K562 (cell line): ENCODE data around the gene PSMC6.

ENCODE experiments used
- GTF2F1 ChIP-seq: IDR thresholded peaks from 2 replicates; pipeline ENCODE4 v1.6.1; 2011; ENCODE audit warnings: low read depth, low read length, improper control_type of control experiment
- KLF10 ChIP-seq: fragments of 250-450 bp; sonication (Bioruptor Pico); IDR thresholded peaks from 2 replicates; pipeline ENCODE4 v1.6.1; 2021; ENCODE audit warnings: matching md5 sums
- MXI1 ChIP-seq: IDR thresholded peaks from 2 replicates; pipeline ENCODE4 v1.6.1; 2011; ENCODE audit warnings: low read depth, mild to moderate bottlenecking, improper control_type of control experiment, low read length
- SMAD1 ChIP-seq: fragments of 150-350 bp; IDR thresholded peaks from 2 replicates; pipeline ENCODE4 v1.6.1; 2014; ENCODE audit warnings: low read length, low read depth; ENCODE audit not compliant: partially characterized antibody
- TCF7 ChIP-seq: sonication (generic); IDR thresholded peaks from 2 replicates; pipeline ENCODE4 v1.6.1; 2016; ENCODE audit warnings: antibody characterized with exemption, borderline replicate concordance
- TF ChIP-seq, protein P1 (sequence below): fragments of 450-650 bp; IDR thresholded peaks from 2 replicates; pipeline ENCODE4 v1.6.1; 2016; ENCODE audit warnings: borderline replicate concordance
- TF ChIP-seq, protein P2 (sequence below), 2 experiments: fragments of 450-650 bp; formaldehyde crosslinking in 1 of 2; IDR thresholded peaks; 2 replicates each; pipeline versions ENCODE4 v1.4.0 to v1.6.1; 2014 to 2020; ENCODE audit warnings: mild to moderate bottlenecking in 2 of 2, borderline replicate concordance in 1 of 2, low read depth in 1 of 2
- TF ChIP-seq, protein P3 (sequence below), 3 experiments: IDR thresholded peaks in 2 of 3; conservative IDR thresholded peaks in 1 of 3; 2 replicates each; pipeline ENCODE4 v1.5.1; 2011 to 2012; ENCODE audit warnings: low read length in 3 of 3, mild to moderate bottlenecking in 3 of 3, control low read depth in 2 of 3, improper control_type of control experiment in 1 of 3, inconsistent platforms in 1 of 3, low read depth in 1 of 3, mixed read lengths in 1 of 3, moderate library complexity in 1 of 3; ENCODE audit not compliant: insufficient read depth in 2 of 3

DNA sequence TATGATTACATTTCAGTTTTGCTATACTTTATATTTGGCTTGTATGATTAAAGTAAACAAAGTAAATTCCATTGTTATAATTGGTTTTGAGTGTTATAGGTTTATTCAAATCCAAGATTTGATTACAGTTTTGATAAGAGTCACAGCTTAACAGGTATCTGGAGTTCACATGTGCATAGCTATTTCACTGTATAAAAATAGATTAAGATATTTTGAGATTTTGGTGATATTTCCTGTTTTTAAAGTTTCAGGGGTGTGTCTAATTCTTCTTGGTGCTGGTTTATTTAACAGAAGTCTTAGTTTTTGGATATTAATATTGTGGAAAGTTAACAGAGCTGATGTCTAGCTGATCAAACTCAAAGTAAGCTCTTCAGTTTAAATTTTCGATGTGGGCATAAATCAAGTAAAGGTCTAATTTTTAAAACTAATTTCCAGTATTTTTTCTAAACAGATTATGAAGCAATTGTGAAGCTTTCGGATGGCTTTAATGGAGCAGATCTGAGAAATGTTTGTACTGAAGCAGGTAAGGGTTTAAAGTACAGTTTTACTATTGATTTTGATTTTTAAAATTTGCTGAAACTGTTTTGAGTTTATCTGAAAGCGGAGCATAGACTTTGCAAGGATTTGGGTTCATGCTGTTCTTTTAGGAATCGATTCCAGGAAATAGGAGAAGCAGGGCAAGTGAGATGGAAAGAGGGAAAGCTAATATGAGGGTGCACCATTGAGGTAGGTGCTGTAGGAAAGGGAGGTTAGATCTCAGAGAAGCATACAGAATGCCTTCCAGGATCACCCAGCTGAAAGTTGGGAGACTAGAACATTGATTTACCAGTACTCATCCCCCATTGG lies 16.7 kb downstream of the PSMC6 start:
- TF ChIP-seq, protein P1, sequence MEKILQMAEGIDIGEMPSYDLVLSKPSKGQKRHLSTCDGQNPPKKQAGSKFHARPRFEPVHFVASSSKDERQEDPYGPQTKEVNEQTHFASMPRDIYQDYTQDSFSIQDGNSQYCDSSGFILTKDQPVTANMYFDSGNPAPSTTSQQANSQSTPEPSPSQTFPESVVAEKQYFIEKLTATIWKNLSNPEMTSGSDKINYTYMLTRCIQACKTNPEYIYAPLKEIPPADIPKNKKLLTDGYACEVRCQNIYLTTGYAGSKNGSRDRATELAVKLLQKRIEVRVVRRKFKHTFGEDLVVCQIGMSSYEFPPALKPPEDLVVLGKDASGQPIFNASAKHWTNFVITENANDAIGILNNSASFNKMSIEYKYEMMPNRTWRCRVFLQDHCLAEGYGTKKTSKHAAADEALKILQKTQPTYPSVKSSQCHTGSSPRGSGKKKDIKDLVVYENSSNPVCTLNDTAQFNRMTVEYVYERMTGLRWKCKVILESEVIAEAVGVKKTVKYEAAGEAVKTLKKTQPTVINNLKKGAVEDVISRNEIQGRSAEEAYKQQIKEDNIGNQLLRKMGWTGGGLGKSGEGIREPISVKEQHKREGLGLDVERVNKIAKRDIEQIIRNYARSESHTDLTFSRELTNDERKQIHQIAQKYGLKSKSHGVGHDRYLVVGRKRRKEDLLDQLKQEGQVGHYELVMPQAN, result no peak
- TF ChIP-seq TCF7 (no peak), GTF2F1 (no peak), KLF10 (CRISPR knock-in tag) (no peak), MXI1 (no peak), SMAD1 (no peak)
- TF ChIP-seq, protein P2, sequence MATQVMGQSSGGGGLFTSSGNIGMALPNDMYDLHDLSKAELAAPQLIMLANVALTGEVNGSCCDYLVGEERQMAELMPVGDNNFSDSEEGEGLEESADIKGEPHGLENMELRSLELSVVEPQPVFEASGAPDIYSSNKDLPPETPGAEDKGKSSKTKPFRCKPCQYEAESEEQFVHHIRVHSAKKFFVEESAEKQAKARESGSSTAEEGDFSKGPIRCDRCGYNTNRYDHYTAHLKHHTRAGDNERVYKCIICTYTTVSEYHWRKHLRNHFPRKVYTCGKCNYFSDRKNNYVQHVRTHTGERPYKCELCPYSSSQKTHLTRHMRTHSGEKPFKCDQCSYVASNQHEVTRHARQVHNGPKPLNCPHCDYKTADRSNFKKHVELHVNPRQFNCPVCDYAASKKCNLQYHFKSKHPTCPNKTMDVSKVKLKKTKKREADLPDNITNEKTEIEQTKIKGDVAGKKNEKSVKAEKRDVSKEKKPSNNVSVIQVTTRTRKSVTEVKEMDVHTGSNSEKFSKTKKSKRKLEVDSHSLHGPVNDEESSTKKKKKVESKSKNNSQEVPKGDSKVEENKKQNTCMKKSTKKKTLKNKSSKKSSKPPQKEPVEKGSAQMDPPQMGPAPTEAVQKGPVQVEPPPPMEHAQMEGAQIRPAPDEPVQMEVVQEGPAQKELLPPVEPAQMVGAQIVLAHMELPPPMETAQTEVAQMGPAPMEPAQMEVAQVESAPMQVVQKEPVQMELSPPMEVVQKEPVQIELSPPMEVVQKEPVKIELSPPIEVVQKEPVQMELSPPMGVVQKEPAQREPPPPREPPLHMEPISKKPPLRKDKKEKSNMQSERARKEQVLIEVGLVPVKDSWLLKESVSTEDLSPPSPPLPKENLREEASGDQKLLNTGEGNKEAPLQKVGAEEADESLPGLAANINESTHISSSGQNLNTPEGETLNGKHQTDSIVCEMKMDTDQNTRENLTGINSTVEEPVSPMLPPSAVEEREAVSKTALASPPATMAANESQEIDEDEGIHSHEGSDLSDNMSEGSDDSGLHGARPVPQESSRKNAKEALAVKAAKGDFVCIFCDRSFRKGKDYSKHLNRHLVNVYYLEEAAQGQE (IDR thresholded peaks at IDR 0.05; ENCODE audit: borderline replicate concordance), result no peak
- TF ChIP-seq, protein P2 (CRISPR knock-in tag; IDR thresholded peaks at IDR 0.05; ENCODE audit: low read depth), result no peak
- TF ChIP-seq, protein P3, sequence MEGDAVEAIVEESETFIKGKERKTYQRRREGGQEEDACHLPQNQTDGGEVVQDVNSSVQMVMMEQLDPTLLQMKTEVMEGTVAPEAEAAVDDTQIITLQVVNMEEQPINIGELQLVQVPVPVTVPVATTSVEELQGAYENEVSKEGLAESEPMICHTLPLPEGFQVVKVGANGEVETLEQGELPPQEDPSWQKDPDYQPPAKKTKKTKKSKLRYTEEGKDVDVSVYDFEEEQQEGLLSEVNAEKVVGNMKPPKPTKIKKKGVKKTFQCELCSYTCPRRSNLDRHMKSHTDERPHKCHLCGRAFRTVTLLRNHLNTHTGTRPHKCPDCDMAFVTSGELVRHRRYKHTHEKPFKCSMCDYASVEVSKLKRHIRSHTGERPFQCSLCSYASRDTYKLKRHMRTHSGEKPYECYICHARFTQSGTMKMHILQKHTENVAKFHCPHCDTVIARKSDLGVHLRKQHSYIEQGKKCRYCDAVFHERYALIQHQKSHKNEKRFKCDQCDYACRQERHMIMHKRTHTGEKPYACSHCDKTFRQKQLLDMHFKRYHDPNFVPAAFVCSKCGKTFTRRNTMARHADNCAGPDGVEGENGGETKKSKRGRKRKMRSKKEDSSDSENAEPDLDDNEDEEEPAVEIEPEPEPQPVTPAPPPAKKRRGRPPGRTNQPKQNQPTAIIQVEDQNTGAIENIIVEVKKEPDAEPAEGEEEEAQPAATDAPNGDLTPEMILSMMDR (IDR thresholded peaks at IDR 0.05 in 2 of 3, conservative IDR thresholded peaks at IDR 0.05 in 1 of 3; ENCODE audit: insufficient read depth in 2 of 3, low read depth in 1 of 3, low read length in 3 of 3), result no peak
